RCC 7860 (cell line): ENCODE results near the gene TTBK2.
A peak's percentile ranks its signal among the peaks of the same experiment; 100 is the strongest.
"Not testable (repeated sequence)": the region's sequence is repeated elsewhere in the genome, so short reads cannot be mapped to it uniquely, and the experiment has no call there.

Source experiments
- DNase-seq: peaks from one replicate; pipeline ENCODE4 v3.0.0-alpha.2; 2015; ENCODE audit warnings: low spot score
- FAIRE-seq: peaks from 2 replicates; lab custom pipeline; 2012; peaks lifted over from hg19 to GRCh38; lab: Jason Lieb, UNC

TTBK2 gene

DNA sequence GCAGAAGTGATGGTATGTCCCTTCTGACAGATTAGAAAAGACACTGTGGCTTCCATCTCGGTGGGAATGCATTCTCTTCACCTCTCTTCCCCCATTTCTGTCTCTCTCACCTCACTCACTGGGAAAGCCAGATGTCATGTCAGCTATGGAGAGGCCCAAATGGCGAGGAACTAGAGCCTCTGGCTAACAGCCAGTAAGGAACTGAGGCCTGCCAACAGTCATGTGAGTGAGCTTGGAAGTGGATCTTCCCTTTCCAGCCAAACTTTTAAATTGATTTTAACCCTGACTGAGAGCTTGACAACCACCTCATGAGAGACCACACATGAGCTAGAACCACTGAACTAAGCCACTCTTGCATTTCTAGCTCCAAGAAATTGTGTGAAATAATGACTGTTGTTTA, 148.4 kb downstream of the TTBK2 start:
- DNase-seq: no peak
- no peak for FAIRE-seq

DNA sequence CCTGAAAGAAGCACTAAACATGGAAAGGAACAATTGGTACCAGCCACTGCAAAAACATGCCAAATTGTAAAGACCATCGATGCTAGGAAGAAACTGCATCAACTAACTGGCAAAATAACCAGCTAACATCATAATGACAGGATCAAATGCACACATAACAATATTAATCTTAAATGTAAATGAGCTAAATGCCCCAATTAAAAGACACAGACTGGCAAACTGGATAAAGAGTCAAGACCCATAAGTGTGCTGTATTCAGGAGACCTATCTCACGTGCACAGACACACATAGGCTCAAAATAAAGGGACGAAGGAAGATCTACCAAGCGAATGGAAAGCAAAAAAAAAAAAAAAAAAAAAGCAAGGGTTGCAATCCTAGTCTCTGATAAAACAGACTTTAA, 154.5 kb downstream of the TTBK2 start:
- FAIRE-seq, DNase-seq: not testable (repeated sequence)

DNA sequence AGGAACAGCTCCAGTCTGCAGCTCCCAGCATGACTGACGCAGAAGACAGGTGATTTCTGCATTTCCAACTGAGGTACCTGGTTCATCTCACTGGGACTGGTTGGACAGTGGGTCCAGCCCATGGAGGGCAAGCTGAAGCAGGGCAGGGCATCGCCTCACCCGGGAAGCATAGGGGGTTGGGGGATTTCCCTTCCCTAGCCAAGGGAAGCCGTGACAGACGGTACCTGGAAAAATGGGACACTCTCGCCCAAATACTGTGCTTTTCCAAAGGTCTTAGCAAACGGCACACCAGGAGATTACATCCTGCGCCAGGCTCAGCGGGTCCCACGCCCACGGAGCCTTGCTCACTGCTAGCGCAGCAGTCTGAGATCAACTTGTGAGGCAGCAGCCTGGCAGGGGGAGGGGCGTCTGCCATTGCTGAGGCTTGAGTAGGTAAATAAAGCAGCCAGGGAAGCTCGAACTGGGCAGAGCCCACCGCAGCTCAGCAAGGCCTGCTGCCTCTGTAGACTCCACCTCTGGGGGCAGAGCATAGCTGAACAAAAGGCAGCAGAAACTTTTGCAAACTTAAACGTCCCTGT, 156.3 kb downstream of the TTBK2 start:
- DNase-seq, FAIRE-seq: not testable (repeated sequence)

DNA sequence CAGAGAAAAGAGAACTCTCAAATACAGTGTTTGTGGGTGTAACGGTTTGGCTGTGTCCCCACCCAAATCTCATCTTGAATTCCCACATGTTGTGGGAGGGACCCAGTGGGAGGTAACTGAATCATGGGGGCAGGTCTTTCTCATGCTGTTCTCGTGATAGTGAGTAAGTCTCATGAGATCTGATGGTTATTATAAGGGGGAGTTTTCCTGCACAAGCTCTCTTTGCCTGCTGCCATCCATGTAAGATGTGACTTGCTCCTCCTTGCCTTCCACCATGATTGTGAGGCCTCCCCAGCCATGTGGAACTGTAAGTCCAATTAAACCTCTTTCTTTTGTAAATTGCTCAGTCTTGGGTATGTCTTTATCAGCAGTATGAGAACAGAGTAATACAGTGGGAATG, 158.8 kb downstream of the TTBK2 start:
- not testable (repeated sequence) for FAIRE-seq, DNase-seq

DNA sequence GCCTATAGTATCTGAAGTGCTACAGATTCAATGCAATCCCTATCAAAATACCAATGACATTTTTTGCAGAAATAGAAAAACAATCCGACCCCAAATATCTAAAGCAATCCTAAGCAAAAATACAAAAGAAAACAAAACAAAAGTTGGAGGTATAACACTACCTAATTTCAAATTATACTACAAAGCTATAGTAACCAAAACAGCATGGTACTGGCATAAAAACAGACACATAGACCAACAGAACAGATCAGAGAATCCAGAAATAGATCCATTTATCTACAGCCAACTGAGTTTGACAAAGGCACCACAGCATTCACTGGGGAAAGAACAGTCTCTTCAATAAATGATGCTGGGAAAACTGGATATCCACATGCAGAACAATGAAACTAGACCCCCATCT, 159.8 kb downstream of the TTBK2 start:
- DNase-seq: no peak

DNA sequence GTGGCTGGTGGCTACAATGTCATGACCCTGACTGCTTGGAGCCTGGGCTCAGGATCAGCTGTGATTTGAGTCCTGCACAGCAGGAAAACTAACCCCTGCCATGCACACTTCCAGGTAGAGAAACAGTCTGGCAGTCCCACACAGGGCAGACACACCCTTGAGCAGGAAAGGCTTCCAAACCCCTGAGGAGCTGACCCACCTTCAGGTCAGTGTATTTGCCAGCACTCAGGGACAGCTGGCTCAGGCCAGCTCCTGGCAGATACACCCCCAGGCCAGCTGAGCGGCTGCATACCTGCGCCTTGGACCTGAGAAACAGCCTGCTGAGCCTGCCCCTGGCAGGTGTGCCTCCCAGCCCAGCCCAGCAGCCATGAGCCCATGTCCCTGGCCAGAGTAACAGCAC, 161.5 kb downstream of the TTBK2 start:
- no peak for FAIRE-seq

More for the DNA sequence above, 159.8 kb downstream of the TTBK2 start:
- no peak for FAIRE-seq

DNA sequence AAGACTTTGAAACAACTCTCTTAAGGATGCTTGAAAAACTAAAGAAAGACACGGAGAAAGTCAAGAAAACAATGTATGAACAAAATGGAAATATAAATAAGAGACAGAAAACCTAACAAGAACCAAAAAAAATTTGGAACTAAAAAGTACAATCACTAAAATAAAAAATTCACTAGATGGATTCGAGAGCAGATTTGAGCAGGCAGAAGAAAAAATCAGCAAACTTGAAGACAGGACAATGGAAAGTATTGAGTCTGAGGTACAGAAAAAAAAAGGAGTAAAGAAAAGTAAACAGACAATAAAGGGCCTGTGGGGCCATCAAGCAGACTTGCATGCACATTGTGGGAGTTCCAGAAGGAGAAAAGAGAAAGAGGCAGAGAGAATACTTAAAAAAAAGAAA, 170.3 kb downstream of the TTBK2 start:
- DNase-seq (no peak), FAIRE-seq (no peak)

More for the DNA sequence above, 161.5 kb downstream of the TTBK2 start:
- no peak for DNase-seq

DNA sequence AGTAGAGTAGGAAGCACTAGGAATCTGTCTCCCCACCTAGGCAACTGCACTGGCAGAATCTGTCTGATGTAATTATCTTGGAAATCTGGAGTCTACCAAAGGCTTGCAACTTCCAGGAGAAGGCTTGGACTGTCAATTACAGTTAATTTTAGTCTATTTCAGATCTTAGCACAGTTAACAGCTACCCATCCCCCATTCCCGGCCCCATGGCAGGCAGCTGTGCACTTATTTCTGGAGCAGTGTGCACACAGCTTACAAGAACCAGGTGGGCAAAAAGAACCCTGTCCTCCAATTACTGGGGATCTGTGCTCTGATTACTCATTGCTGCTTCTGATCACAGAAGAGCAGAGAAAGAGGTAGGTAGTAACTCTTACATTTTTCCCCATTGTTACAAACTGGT, 171.3 kb downstream of the TTBK2 start:
- no peak for FAIRE-seq

DNA sequence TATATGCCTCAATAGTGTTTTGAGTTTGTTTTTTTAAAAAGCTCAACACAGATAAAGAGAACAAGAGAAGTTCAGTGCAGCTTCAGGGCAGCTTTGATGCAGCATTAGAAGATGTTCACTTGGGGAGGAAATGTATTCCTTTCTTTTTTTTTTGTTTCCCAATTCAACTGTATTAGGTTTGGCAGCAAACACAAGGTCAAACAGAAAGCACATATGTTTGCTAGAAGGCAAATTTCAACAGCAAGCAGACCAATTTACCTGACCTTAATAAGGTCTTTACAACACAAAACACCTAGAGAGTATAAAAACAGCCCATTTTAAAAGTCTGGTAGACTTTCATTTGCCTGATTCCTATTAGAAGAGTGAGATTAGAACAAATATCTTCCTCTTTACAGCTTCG, 176.4 kb downstream of the TTBK2 start:
- DNase-seq (no peak), FAIRE-seq (no peak)

More for the DNA sequence above, 171.3 kb downstream of the TTBK2 start:
- no peak for DNase-seq

DNA sequence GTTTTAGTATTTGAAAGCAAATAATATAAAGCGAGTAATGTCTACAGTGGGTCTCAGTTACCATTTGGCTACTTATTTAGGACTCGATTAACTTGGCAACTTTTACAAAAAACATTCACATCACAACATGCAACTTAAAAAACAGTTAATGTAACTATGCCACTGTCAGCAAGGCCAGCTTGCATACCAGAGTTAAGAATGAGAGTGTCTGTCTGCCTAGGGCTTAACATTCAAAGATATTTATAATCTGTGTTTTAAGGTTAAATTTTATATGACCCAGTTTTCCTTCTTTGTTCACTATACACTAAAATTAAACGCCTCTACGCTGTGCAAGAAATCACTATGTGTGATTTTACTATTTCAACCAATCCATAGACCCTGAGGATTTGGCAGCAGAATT, 178.4 kb downstream of the TTBK2 start:
- DNase-seq (no peak), FAIRE-seq (no peak)

DNA sequence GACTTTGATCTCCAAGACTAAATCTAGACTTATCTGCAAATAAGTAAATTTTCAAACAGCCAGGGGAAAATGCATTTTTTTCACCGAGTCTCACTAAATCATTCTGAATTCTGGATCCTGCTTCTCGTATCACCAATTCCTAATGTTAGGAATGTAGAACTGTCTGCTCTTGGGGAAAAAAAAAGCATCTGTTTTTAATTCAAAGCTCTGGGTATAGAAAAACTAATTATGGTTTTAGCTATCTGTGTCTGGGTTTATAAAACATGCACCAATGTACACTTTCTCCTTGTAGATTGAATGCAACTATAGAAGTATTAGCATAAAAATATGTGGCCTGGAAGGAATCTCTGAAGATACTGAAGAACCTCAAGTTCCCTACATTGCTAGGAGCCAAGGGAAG, 178.9 kb downstream of the TTBK2 start:
- no peak for FAIRE-seq

DNA sequence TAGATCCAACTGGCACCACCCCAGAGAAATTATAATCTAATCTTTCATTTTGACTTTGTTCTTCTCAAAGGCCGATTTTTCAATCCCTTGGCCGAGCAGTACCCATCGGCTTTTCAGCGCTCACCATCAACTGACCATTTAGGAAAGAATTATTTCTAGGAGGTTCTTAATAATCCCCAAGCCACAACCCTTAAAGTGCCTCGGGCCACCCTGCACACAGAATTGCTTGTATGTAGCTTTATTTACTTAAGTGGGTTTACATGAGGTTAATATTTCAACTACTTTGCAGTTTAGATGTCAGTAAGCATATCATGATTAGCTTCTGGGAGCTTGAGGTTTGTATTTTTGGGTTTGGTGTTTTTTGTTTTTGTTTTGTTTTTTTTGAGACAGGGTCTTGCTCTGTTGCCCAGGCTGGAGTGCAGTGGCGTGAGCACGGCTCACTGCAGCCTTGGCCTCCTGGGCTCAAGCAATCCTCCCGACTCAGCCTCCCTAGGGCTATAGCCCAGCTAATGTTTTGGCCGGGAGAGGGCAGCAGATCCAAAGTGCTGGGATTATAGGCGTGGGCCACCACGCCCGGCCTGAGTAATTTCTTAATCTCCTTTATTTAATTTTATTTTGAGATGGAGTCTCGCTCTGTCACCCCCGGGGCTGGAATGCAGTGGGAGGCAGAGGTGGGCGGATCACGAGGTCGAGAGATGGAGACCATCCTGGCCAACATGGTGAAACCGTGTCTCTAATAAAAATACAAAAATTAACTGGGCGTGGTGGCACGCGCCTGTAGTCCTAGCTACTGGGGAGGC, 182.8 kb downstream of the TTBK2 start:
- no peak for FAIRE-seq
- no peak for DNase-seq

More for the DNA sequence above, 178.9 kb downstream of the TTBK2 start:
- no peak for DNase-seq

DNA sequence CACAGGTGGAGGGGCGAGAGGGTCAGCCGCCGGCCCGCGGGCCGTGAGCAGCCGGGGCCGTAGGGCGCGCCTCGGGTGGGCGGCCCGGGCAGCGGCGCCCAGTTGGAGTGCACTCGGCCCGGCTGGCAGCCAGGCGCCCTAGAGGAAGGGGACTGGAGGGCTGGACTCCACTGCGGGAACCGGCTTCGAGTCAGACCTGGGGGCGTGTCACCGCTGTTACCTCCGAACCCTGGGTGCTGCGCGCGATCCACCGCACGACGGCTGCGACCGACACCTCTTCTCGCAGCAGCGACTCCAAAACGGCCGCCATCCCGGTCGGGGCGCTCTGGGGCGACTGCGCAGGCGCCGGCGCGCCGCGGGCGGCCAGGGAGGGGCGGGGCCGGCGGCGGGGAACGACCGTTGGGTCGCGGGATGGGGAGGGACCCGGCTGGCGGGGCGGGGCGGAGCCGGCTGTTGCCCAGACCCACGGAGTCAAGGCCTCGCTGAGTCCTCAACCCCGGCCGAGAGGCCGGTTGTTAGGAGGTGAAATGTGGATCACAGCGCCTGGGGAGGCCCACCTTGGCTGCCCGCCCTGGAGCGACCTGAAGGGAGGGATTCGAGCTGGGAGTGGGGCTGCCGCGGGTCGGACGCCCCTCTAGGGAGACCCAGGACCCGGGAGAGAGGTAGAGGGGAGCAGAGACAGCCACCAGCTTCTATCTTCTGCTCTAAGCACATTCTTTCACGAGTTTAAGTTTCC, 183.6 kb downstream of the TTBK2 start, which contains the start of gene CDAN1:
Gene CDAN1 (minus strand): TSS at position 336 of the 736 bp plus-strand sequence. CDS start 26 bp downstream, at position 310.
- FAIRE-seq (no peak), DNase-seq (peak; percentile 58)

DNA sequence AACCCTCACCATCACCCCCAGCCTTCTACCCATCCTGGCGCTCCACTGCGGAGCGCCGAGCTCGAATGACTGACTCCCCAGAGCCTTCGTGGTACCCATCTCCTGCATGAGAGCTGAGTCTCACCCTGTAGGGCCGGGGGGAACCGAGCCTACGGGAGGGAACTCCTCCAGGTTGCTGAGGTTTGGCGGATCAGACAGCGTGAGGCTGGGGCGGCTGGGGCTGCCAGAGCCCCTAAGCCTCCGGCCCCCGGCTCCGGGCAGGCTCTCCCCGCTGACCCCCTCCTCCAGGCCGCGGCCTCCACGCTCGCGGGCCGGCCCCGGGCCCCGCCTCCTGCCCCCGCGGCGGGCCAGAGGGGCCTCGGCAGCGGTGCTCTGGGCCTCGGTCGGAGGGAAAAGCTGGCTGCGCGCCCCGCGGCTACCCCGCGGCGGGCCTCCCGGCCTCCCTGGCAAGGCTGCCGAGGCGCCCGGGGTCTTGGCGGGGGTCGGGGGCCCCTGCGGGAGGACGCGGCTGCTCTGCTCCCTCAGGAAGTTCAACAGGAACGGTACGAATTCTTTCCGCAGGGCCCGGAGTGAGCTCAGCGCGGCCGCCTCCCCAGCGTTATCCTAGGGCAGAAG, 184.3 kb downstream of the TTBK2 start:
- no peak for DNase-seq
- no peak for FAIRE-seq

DNA sequence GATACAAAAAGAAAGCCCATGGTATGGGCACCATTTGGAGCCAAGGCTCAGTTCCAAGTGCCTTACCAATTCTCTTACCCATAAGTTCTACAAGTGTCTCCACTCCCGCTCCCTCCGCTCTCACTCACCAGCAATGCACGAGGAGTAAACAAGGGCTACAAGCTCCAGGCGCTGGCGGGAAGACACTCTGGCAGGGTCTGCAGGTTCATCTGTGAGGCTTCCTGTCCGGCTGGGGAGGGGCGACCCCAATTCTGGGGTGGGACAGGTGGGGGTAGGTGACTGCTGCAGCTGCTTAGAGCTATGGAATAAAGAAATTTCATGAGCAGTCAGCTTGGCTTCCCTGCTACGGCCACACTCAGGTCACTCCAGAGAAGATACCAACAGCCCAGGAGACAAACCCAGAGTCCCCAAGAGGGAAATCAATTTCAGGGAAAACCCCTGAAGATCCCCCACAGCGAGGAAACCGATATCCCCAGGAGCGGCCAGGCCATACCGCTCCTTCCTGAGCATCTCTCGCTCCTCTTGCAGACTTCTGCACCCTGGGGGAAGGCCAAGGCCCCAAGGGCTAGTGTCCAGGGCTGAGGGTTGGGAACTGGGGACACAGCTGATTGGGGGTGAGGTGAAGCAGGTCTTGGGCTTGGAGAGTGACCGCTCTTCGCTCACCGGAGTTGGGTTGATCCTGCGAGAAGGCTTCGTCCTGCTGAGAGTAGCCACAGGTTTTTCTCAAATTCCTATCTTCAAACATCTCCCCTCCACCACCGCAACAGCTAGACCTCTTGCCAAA, 185.0 kb downstream of the TTBK2 start:
- DNase-seq: no peak
- FAIRE-seq: no peak

DNA sequence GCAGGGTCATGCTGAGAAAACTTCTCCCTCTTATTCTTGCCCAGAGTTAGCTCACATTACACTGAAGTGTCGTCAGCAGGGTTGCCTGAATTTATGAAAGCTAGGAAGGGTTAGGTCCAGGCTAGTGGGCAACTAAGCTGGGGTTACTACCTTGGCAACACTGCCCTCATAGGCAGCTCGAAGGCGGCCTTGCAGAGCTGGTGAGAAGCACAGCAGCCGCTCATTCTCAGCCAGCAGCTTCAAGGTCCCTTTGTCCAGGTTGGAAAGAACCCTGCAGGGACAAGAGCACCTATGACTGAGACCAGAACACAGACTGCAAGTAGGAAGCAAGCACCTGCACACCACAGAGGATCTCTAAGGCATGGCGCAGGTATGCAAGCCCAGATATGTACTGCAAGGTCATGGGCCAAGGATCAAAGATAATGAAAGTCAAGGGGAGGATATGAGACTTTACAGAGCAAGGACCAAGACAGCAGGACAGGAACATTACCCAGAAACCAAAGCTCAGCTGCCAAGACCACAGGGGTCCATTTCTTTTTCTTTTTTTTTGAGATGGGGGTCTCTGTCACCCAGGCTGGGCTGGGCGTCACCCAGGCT, 186.4 kb downstream of the TTBK2 start:
- no peak for FAIRE-seq
- DNase-seq: no peak

DNA sequence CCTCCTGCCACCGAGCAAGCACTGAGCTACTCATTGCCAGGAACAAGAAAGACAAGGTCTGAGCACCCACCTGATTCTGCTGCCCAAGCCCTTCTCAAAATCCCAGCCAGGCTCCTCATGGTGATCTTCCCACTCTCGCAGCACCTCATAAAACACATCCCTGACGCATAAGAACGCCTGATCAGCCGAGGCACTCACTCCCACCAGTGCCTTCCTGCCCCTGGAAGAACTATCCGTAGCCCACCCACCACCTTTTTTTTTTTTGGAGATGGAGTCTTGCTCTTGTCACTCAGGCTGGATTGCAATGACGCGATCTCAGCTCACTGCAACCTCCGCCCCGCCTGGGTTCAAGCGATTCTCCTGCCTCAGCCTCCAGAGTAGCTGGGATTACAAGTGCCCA, 187.6 kb downstream of the TTBK2 start:
- DNase-seq (no peak), FAIRE-seq (no peak)

DNA sequence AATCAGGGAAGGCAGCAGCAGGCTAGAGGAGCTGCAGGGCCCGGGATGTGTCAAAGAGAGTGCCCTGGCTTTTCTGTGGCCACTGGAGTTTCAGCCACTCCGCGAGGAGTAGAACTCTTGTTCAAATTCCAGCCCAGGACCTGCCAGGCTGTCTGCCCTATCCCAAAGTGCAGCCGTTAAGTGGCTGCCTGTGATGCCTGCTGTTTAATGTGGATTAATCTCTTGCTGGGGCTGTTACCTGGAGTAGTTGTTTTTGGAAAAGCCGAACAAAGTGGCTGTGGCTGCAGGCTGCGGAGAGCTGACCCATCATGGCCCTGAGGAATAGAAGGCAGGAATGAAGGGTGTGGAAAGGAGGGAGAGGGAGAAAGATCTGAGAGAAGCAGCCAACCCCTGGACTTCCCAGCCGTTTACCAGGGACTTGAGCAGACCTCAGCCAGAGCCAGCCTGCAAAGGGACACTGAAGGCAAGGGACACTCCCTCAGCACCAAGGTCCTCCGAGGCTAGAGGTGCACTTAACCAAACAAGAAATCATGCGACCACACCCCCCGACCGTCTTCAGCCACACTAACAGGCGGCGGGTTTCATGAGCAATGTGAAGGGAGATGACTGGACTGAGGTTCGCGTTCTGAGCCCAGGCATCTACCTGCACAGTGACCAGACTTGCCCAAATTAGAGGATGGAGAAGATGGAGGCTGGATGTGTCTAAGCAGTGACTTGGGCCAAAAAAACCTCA, 188.3 kb downstream of the TTBK2 start:
- FAIRE-seq (no peak), DNase-seq (no peak)

DNA sequence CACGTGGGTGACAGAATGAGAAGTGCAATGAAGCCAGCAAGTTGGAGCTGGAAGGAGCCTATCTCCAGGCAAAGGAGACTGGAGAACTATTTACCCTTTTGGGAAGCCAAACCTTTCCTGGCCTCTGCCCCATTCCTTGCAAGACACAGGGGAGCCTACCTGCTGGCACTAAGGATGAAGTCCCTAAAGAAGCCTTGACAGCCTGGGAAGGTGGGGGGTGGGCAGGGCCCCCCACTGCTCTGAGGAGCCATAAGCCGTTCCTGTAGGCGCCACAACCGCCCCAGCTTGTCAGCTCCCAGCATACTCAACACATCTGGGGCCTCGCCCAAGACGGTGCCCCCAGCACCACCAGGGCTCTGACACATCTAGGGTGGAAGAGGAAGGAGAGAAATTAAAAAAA, 189.1 kb downstream of the TTBK2 start:
- no peak for DNase-seq
- FAIRE-seq: no peak
